OCI-LY7 (cell line): ENCODE results near the gene ATP1A2. TPM values are rescaled to one million over a fixed set of nuclear protein-coding genes. Genes with fewer than 3 reads are reported as not detected.

Experiments
- BruUV-seq: library from RNA; stranded (reverse); fragments of 400-500 nt; replicated peaks from 2 replicates; lab custom pipeline; 2021; lab: Mats Ljungman, UMichigan
- CTCF ChIA-PET: fragments of 300-600 bp; sonication (Branson Sonifier 250); formaldehyde crosslinking; loops from one replicate; lab custom pipeline; 2022; ENCODE audit warnings: antibody characterized with exemption; ENCODE audit not compliant: unreplicated experiment; lab: Charles Lee
- POLR2A ChIA-PET: fragments of 300-600 bp; sonication (Branson Sonifier 250); formaldehyde crosslinking; loops from one replicate; lab custom pipeline; 2022; ENCODE audit warnings: antibody characterized with exemption; lab: Charles Lee
- DNase-seq: peaks from one replicate; pipeline ENCODE4 v3.0.0-alpha.2; 2015; ENCODE audit warnings: low spot score
- H2AFZ ChIP-seq: fragments of 200-600 bp; sonication (generic), shearing (Covaris generic); 2 replicates; pipeline ENCODE4 v1.6.1; 2014; ENCODE audit warnings: mild to moderate bottlenecking, antibody characterized with exemption, low read length, moderate library complexity
- H3K27ac ChIP-seq: fragments of 200-600 bp; sonication (generic); 2 replicates; pipeline ENCODE4 v1.5.1; 2014; ENCODE audit warnings: mixed run types, low read depth, mild to moderate bottlenecking, moderate library complexity, low read length, inconsistent platforms; ENCODE audit not compliant: poor library complexity, severe bottlenecking
- H3K36me3 ChIP-seq: fragments of 200-600 bp; sonication (generic); 2 replicates; pipeline ENCODE4 v1.6.1; 2014; ENCODE audit warnings: mild to moderate bottlenecking, antibody characterized with exemption, low read length, moderate library complexity, mixed read lengths; ENCODE audit not compliant: insufficient read depth
- H3K4me1 ChIP-seq: fragments of 200-600 bp; sonication (generic); 2 replicates; pipeline ENCODE4 v1.5.1; 2014; ENCODE audit warnings: mild to moderate bottlenecking, low read length; ENCODE audit not compliant: insufficient read depth, poor library complexity, severe bottlenecking
- H3K4me2 ChIP-seq: fragments of 200-600 bp; sonication (generic); 2 replicates; pipeline ENCODE4 v1.6.1; 2014; ENCODE audit warnings: mild to moderate bottlenecking, low read length
- H3K4me3 ChIP-seq: fragments of 200-600 bp; sonication (generic); 2 replicates; pipeline ENCODE4 v1.5.1; 2014; ENCODE audit warnings: mild to moderate bottlenecking, low read depth, low read length; ENCODE audit not compliant: poor library complexity, severe bottlenecking
- H3K79me2 ChIP-seq: fragments of 200-600 bp; sonication (generic); 2 replicates; pipeline ENCODE4 v1.6.1; 2016; ENCODE audit warnings: low read depth, mild to moderate bottlenecking, low read length, moderate library complexity, mixed read lengths; ENCODE audit not compliant: insufficient read depth
- H3K9me2 ChIP-seq: fragments of 200-600 bp; sonication (generic); 2 replicates; pipeline ENCODE4 v1.6.1; 2016; ENCODE audit warnings: mild to moderate bottlenecking, low read length, mixed read lengths; ENCODE audit not compliant: insufficient read depth
- H3K9me3 ChIP-seq: fragments of 200-600 bp; sonication (generic); 2 replicates; pipeline ENCODE4 v1.6.1; 2014; ENCODE audit warnings: mild to moderate bottlenecking, mixed run types, low read length, mixed read lengths
- H4K20me1 ChIP-seq: fragments of 200-600 bp; sonication (generic); 2 replicates; pipeline ENCODE4 v1.6.1; 2014; ENCODE audit warnings: mild to moderate bottlenecking, antibody characterized with exemption, low read length, moderate library complexity, mixed read lengths; ENCODE audit not compliant: insufficient read depth
- EZH2phosphoT487 ChIP-seq: fragments of 200-600 bp; sonication (generic); IDR thresholded peaks from 2 replicates; pipeline ENCODE4 v1.6.1; 2018; ENCODE audit warnings: low read depth, borderline replicate concordance, mild to moderate bottlenecking, mixed run types, antibody characterized with exemption, low read length, moderate library complexity, mixed read lengths
- intact Hi-C: fragments of 100-400 bp; cut with micrococcal nuclease; formaldehyde crosslinking; loops from one replicate; pipeline ENCODE4 v1.10.0; 2022; ENCODE audit not compliant: unreplicated experiment
- total RNA-seq, 2 experiments: library from RNA; depleted of rRNA in 1 of 2; stranded (reverse); fragments of >200 nt in 1 of 2; shearing (Covaris generic) in 1 of 2; gene quantifications; 2 replicates each; pipeline ENCODE4 v1.2.3, GENCODE V29; 2014 to 2022
- TF ChIP-seq, protein P1 (sequence below): fragments of 200-600 bp; sonication (generic); conservative IDR thresholded peaks from 2 replicates; pipeline ENCODE4 v1.5.1; 2014; ENCODE audit warnings: mild to moderate bottlenecking, antibody characterized with exemption, low read length, moderate library complexity, mixed read lengths

ATP1A2 gene
- total RNA-seq, 2 experiments from 2014 or later, result not detected

DNA sequence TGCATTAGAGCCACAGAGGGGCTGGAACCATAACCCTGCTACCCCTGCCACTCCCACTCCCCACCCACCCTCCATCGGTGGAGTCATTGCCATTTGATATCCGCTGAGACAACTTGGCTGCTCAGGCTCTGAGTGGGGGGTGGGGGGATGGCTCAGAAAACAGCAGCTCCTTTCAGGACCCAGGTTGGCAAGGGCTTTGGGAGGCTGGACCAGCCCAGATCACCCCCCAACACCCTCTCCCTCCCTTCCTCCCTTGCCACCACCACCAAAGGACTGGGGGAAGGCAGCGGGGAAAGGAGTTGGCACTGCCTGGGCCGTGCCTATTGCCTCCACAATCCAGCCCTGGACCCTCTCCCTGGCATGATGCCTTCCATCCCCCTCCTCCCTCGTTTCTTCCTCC lies 47.3 kb upstream of the ATP1A2 start:
- no peaks in the 10 kb centered on the region for H3K79me2 ChIP-seq
- BruUV-seq, result no TSS peak
- H3K36me3 ChIP-seq, result no peaks in the 10 kb centered on the region
- no peaks in the 10 kb centered on the region for H4K20me1 ChIP-seq
- H3K27ac ChIP-seq, result no peak overlapping the region
- no peaks in the 10 kb centered on the region for H3K9me3 ChIP-seq
- intact Hi-C loops, result no loop called here
- peaks cover 17% of the 10 kb centered on the region for H3K4me1 ChIP-seq
- POLR2A ChIA-PET, result no interaction called here
- TF ChIP-seq, protein P1, sequence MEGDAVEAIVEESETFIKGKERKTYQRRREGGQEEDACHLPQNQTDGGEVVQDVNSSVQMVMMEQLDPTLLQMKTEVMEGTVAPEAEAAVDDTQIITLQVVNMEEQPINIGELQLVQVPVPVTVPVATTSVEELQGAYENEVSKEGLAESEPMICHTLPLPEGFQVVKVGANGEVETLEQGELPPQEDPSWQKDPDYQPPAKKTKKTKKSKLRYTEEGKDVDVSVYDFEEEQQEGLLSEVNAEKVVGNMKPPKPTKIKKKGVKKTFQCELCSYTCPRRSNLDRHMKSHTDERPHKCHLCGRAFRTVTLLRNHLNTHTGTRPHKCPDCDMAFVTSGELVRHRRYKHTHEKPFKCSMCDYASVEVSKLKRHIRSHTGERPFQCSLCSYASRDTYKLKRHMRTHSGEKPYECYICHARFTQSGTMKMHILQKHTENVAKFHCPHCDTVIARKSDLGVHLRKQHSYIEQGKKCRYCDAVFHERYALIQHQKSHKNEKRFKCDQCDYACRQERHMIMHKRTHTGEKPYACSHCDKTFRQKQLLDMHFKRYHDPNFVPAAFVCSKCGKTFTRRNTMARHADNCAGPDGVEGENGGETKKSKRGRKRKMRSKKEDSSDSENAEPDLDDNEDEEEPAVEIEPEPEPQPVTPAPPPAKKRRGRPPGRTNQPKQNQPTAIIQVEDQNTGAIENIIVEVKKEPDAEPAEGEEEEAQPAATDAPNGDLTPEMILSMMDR, result no peak
- no peak for TF ChIP-seq EZH2phosphoT487
- H3K9me2 ChIP-seq, result no peaks in the 10 kb centered on the region
- no peak overlapping the region for H2AFZ ChIP-seq
- no peak for DNase-seq
- CTCF ChIA-PET, result interaction anchor here (1.4 kb wide), 1 partner anchor 13 kb away, joined by 6 read pairs; the partner anchor contains the start of gene KCNJ9
- no peak overlapping the region for H3K4me3 ChIP-seq
- no peak overlapping the region for H3K4me2 ChIP-seq

DNA sequence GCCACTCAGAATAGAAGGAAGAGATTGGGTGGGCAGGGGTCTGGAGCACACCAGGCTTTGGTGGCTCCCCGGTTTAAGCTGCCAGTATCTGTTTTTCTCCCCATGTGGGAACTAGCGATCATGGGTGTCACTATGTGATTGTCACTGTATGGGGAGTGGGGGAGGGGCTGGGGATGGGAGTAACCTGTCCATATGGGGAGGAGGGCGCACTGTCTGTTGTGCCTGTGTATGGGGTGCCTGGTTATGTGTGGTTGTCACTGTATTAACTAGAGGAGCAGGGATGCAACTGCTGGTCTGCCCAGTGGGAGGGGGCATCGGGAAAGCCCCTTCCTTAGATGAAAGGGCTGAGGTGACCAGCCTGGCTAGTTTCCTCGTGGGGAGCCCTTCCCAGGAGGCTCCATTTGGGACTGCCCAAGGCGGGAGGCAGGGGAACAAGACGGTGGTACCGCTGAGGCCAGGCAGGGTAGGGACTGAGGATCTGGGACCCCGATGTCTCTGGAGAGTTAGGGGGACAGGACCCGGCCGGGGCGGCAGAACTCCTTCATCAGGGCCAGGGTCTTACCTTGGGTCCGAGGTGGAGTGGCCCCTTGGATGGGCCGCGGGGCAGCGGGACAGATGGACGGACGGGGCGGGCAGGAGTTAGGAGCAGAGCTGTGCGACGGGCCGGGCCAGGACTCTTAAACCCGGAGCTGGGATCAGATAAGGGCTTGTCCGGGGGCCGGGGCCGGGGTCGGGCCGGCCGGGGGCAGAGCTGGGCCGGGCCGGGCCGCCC lies 45.9 kb upstream of the ATP1A2 start, which contains the start of gene KCNJ10:
TSS of gene KCNJ10 (minus strand) at position 701 of the 772 bp plus-strand sequence. CDS start 27,628 bp downstream, outside the sequence.
- H3K9me2 ChIP-seq, result no peaks in the 10 kb centered on the region
- DNase-seq, result no peak
- peak within 1 kb of the TSS; percentile 82 for H3K4me2 ChIP-seq
- H3K4me1 ChIP-seq, result peaks cover 17% of the 10 kb centered on the region
- no peak within 1 kb of the TSS for H3K27ac ChIP-seq
- ChIA-PET POLR2A (interaction anchor here (0.6 kb wide), 2 partner anchors 95 to 194 kb away, joined by 7 read pairs; no protein-coding TSS in a partner anchor), CTCF (interaction anchor here (0.7 to 1.0 kb wide), 2 partner anchors 9 to 22 kb away, joined by 3 to 6 read pairs; no protein-coding TSS in a partner anchor)
- H2AFZ ChIP-seq, result peak within 1 kb of the TSS; percentile 84
- H3K4me3 ChIP-seq, result peak within 1 kb of the TSS; percentile 70
- TF ChIP-seq, protein P1, result no peak
- TF ChIP-seq EZH2phosphoT487, result no peak
- no peaks in the 10 kb centered on the region for H3K36me3 ChIP-seq
- H3K79me2 ChIP-seq, result no peaks in the 10 kb centered on the region
- no TSS peak for BruUV-seq
- H3K9me3 ChIP-seq, result no peaks in the 10 kb centered on the region
- intact Hi-C loops, result no loop called here
- no peaks in the 10 kb centered on the region for H4K20me1 ChIP-seq
